DOHH2 (cell line): ENCODE results near the gene TUBB3.

ENCODE experiments used
- CTCF ChIP-seq: fragments of 200-600 bp; sonication (generic); IDR thresholded peaks from one replicate; pipeline ENCODE4 v1.5.1; 2014; ENCODE audit warnings: antibody characterized with exemption, mild to moderate bottlenecking, low read depth, low read length; ENCODE audit not compliant: poor library complexity, severe bottlenecking
- EZH2phosphoT487 ChIP-seq: fragments of 200-600 bp; sonication (generic); IDR thresholded peaks from 2 replicates; pipeline ENCODE4 v1.6.1; 2017; ENCODE audit warnings: borderline replicate concordance, mild to moderate bottlenecking, antibody characterized with exemption, low read length, moderate library complexity, mixed read lengths

GRCh38 chr16:89892635-89893034, 30.5 kb upstream of the TUBB3 start:
- no peak for TF ChIP-seq CTCF
- TF ChIP-seq EZH2phosphoT487: no peak
